ENCODE results near the gene BCL2L1.
"Not testable (repeated sequence)": the region's sequence is repeated elsewhere in the genome, so short reads cannot be mapped to it uniquely, and the experiment has no call there.

Gene BCL2L1

DNA sequence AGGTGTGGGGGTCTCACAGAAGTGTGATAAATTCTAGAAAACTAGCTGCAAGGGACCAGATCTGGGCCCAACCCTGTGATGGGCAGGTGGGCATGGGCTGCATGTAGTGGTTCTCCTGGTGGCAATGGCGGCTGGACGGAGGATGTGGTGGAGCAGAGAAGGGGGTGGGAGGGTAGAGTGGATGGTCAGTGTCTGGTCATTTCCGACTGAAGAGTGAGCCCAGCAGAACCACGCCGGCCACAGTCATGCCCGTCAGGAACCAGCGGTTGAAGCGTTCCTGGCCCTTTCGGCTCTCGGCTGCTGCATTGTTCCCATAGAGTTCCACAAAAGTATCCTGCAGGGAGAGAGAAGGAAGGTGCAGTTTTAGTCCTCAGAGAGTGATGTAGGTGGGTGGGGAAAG, 56.9 kb downstream of the BCL2L1 start:
- H3K4me3 Mint-ChIP-seq = peak overlapping the region in 1 of 2 donors; percentile 74
- no peaks in the 10 kb centered on the region for H3K27me3 Mint-ChIP-seq
- no peak for DNase-seq
- ATAC-seq (replicated peaks) = no peak
- peaks cover 43% of the 10 kb centered on the region for H3K36me3 Mint-ChIP-seq (ENCODE audit: insufficient read depth)
- H3K27ac Mint-ChIP-seq = peak overlapping the region; percentile 83 to 91
- H3K4me1 Mint-ChIP-seq (ENCODE audit: low read depth in 2 of 2) = peaks cover 59 to 71% of the 10 kb centered on the region in 2 donors
- no peaks in the 10 kb centered on the region for H3K9me3 Mint-ChIP-seq

DNA sequence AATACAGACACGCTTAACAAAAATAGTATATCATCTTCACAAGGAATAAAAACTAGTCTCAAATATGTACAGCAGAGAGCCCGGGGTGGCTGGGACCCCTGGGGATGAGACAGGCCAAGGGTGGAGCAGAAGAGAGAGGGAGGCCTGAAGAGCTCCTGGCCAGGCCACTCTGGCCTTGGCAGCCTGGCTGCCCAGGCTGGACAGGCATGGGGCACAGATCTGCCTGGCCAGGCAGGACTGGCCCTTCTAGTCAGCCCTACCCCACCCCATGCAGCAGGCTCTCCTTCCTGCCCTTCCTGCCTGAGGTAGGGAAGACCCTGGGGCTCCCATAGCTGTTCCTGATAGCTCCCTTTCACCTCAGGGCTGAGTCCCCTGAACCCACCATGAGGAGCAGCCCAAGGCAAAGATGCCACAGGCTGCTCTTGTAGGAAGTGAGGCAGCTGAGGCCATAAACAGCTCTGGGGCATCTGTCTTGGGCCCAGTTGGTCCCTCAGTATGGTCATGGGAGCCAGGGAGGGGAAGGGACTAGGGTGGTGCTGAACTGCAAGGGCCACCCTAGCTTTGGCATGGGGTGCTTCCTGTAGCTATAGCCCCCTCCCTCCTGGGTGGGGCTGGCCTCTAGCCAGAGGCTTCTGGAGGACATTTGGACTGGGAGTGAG, 57.8 kb downstream of the BCL2L1 start:
- DNase-seq (no peak), ATAC-seq (replicated peaks) (no peak)
- H3K4me1 Mint-ChIP-seq (ENCODE audit: low read depth in 2 of 2) = peaks cover 57 to 70% of the 10 kb centered on the region in 2 donors

DNA sequence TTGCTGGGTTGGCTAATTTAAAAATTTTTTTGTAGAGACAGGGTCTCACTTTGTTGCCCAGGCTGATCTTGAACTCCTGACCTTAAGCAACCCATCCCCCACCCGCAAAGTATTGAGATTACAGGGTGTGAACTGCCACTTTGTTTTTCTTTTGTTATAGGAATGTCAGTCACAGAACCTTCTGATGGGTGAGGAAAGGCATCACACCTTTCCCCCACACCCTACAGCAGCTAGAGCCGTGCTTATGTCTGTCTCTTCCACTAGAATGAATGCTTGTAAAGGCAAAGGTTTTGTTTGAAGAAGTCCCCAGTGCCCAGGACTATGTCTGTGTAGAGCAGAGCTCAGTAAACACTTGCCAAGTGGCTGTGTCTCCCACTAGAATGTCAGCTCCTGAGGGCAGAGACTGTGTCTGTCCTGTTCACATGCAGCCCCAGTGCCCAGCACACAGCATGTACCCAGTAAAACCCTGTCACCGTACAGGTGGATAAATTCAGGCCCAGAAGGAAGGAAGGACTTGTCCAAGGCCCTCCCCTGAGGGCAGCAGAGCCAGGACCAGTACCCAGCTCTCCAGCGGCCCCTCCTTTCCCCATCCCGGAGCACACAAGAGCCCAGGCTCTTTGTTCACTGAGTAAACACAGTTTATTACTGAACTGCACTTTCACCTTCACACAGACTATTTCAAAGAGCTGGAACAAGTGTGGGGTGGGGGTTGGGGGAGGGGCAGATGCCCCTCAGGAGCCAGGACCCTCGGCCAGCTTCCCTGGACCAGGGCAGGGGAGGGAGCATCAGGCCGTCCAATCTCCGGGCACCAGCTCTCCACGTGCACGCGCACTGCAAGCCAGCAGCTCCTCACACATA, 58.6 kb downstream of the BCL2L1 start:
- Mint-ChIP-seq H3K36me3 (ENCODE audit: insufficient read depth) (peaks cover 43% of the 10 kb centered on the region), H3K27me3 (no peaks in the 10 kb centered on the region), H3K9me3 (no peaks in the 10 kb centered on the region), H3K27ac (peak overlapping the region; percentile 83 to 91), H3K4me1 (ENCODE audit: low read depth in 2 of 2) (peaks cover 52 to 63% of the 10 kb centered on the region in 2 donors), H3K4me3 (no peak overlapping the region)
- DNase-seq (no peak), ATAC-seq (replicated peaks) (no peak)

More for the DNA sequence above, 57.8 kb downstream of the BCL2L1 start:
- H3K9me3 Mint-ChIP-seq = no peaks in the 10 kb centered on the region
- peak overlapping the region; percentile 83 to 91 for H3K27ac Mint-ChIP-seq
- no peak overlapping the region for H3K4me3 Mint-ChIP-seq
- no peaks in the 10 kb centered on the region for H3K27me3 Mint-ChIP-seq
- H3K36me3 Mint-ChIP-seq (ENCODE audit: insufficient read depth) = peaks cover 43% of the 10 kb centered on the region

DNA sequence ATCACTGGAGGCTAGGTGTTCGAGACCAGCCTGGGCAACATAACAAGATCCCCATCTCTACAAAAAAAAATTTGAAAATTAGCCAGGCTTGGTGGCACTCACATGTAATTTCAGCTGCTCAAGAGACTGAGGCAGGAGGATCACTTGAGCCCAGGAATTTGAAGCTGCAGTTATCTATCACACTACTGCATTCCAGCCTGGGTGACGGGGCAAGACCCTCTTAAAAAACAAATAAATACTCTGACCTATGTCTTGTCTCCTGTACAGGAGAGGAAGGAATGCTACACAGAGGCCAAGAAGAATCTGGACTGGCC, 59.2 kb downstream of the BCL2L1 start:
- Mint-ChIP-seq H3K27me3 (no peaks in the 10 kb centered on the region), H3K4me3 (no peak overlapping the region), H3K9me3 (no peaks in the 10 kb centered on the region), H3K4me1 (ENCODE audit: low read depth in 2 of 2) (peaks cover 52 to 62% of the 10 kb centered on the region in 2 donors), H3K36me3 (ENCODE audit: insufficient read depth) (peaks cover 41% of the 10 kb centered on the region), H3K27ac (peak overlapping the region; percentile 83 to 91)
- ATAC-seq (replicated peaks) = no peak
- no peak for DNase-seq

DNA sequence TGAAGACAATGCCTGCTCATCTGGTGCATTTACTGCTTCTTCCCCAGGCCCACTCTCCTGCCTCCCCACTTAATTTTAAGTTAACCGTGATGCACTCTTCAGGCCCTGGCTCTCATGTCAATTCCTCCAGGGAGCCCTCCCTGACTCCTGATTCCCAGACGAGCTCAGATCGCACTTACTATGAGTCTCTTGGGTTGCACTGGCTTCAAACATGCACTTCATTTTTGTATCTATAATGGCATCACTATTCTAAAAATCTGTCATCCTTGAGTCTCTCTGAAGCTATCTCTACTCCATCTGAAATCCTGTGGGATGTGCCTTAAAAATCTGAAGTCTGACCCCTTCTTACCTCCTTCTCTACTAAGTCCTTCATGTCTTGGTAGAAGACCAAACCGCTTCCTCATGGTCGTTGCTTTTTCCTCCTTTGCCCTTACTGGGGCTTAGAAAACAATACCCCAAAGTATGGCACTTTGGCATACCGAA, 60.3 kb downstream of the BCL2L1 start:
- H3K4me1 Mint-ChIP-seq (ENCODE audit: low read depth in 2 of 2) = peaks cover 43 to 53% of the 10 kb centered on the region in 2 donors
- H3K27ac Mint-ChIP-seq = peak overlapping the region; percentile 87 to 88
- no peaks in the 10 kb centered on the region for H3K27me3 Mint-ChIP-seq
- no peaks in the 10 kb centered on the region for H3K9me3 Mint-ChIP-seq
- ATAC-seq (replicated peaks) (no peak), DNase-seq (no peak)
- peak overlapping the region; percentile 81 to 83 for H3K4me3 Mint-ChIP-seq
- H3K36me3 Mint-ChIP-seq (ENCODE audit: insufficient read depth) = peaks cover 38% of the 10 kb centered on the region

DNA sequence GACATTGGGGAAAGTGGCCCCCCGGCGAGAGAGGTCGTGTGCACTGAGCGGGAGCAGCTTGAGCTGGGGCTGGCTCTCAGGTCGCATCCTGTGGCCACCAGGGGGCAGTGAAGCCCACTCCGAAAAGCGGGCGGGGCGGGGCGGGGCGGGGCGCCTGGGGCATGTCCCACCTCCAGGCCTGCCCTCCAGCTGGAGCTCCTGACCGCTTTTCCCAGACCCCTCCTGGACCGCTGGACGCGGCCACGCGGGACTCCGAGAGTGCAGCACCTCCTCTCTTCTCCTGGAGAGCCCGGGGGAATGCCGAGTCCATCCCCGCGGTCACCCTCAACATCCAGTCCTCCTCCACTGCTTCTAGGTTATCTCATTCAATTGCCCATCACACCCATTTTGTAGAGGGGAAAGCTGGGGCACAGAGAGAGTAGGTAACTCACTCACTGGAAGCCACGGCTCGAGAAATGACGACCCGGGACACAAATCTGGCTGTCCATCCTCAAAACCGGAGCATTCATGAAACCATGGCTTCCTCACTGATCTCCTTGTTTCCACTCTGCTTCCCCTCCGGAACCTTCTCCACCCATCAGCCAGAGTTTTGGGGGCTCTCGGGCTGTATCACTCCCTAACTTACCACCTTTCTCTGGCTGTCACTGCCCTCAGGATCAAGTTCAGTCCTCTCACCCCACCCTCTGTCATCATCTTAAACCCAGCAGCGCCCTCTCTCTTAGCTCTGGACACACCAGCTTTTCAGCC, 60.9 kb downstream of the BCL2L1 start:
- peak; percentile 87 for ATAC-seq (replicated peaks)
- H3K27ac Mint-ChIP-seq = peak overlapping the region; percentile 87 to 88
- H3K27me3 Mint-ChIP-seq = no peaks in the 10 kb centered on the region
- peaks cover 32% of the 10 kb centered on the region for H3K36me3 Mint-ChIP-seq (ENCODE audit: insufficient read depth)
- H3K4me3 Mint-ChIP-seq = peak overlapping the region; percentile 81 to 83
- peak; percentile 71 to 81 (median 74) for DNase-seq
- peaks cover 37 to 47% of the 10 kb centered on the region in 2 donors for H3K4me1 Mint-ChIP-seq (ENCODE audit: low read depth in 2 of 2)
- H3K9me3 Mint-ChIP-seq = no peaks in the 10 kb centered on the region

DNA sequence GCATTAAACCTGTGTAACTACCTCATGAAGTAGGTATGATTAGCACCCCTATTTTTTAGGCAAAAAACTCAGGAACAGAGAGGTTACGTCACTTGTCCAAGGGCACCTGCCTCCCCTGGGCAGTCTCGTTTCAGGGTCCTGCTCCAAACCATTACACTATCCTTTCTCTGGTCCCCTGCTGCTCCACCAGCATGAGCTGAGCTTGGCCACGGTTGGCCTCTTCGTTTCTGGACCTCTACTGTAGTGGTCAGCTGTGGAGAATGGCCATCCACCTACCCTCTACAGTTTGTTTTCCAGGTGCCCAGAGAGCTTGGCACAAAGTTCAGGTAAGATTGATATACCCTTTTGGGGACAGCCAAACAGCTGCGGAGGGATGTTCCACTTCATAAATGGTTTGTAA, 68.1 kb downstream of the BCL2L1 start:
- H3K9me3 Mint-ChIP-seq = no peaks in the 10 kb centered on the region
- H3K27ac Mint-ChIP-seq = no peak overlapping the region
- ATAC-seq (replicated peaks) (no peak), DNase-seq (no peak)
- H3K36me3 Mint-ChIP-seq (ENCODE audit: insufficient read depth) = no peaks in the 10 kb centered on the region
- H3K4me1 Mint-ChIP-seq (ENCODE audit: low read depth in 2 of 2) = no peaks in the 10 kb centered on the region
- H3K27me3 Mint-ChIP-seq = no peaks in the 10 kb centered on the region
- no peak overlapping the region for H3K4me3 Mint-ChIP-seq

DNA sequence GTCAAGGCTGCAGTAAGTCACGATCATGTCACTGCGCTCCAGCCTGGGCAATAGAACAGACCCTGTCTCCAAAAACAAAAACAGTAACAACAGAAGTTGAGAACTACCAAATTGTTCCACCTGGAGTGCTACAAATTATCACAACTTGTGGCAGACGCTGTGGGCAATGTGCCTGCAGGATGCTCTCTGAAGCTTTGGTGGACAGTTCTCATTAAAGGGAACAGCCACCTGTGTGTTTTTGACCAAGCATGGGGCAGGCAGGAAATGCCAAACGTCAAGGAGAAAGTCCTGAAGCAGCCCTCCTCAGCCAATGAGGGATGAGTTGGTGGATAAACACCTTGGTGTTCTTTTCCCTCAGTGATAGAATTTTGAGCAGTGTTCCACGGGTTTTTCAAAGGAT, 69.1 kb downstream of the BCL2L1 start:
- H3K36me3 Mint-ChIP-seq (ENCODE audit: insufficient read depth) = no peaks in the 10 kb centered on the region
- no peaks in the 10 kb centered on the region for H3K4me1 Mint-ChIP-seq (ENCODE audit: low read depth in 2 of 2)
- DNase-seq (no peak), ATAC-seq (replicated peaks) (no peak)
- no peak overlapping the region for H3K4me3 Mint-ChIP-seq
- H3K27ac Mint-ChIP-seq = no peak overlapping the region
- no peaks in the 10 kb centered on the region for H3K9me3 Mint-ChIP-seq
- H3K27me3 Mint-ChIP-seq = no peaks in the 10 kb centered on the region

DNA sequence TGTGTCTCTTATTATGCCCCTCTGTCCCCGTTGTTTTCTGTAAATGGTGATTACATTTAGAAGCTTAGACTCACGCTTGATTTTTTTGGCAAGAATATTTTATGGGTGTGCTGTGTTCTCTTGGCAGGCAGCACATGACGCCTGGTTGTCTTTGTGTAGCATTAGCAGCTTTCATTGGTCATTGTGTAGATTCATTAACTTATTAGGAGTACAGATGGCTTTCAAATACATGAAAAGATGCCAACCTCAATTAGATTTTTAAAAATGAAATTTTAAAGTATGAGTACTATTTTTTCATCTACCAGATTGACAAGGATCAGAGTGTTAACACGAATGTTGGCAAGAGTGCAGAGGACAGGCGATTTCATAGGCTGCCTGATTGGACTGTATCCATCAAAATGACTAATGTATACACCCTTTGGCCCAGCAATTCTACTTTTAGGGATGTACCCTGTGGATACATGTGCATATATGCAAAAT, 69.7 kb downstream of the BCL2L1 start:
- Mint-ChIP-seq H3K27me3 (no peaks in the 10 kb centered on the region), H3K4me3 (no peak overlapping the region), H3K36me3 (ENCODE audit: insufficient read depth) (no peaks in the 10 kb centered on the region), H3K9me3 (no peaks in the 10 kb centered on the region), H3K27ac (no peak overlapping the region), H3K4me1 (ENCODE audit: low read depth in 2 of 2) (no peaks in the 10 kb centered on the region)
- ATAC-seq (replicated peaks) (no peak), DNase-seq (no peak)

DNA sequence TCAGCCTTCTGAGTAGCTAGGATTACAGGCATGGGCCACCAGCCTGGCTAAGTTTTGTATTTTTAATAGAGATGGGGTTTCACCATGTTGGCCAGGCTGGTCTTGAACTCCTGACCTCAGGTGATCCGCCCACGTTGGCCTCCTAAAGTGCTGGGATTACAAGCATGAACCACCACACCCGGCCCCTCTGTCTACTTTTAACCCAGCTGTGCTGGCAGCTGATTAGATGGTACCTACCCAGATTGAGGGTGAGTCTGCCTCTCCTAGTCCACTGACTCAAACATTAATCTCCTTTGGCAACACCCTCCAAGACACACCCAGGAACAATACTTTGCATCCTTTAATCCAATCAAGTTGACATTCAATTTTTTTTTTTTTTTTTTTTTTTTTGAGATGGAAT, 74.6 kb downstream of the BCL2L1 start:
- peaks cover 0 to 22% of the 10 kb centered on the region in 2 donors for H3K27me3 Mint-ChIP-seq
- not testable (repeated sequence) for H3K4me3 Mint-ChIP-seq; DNase-seq; ATAC-seq (replicated peaks); H3K9me3 Mint-ChIP-seq; H3K27ac Mint-ChIP-seq; H3K4me1 Mint-ChIP-seq (ENCODE audit: low read depth in 2 of 2); H3K36me3 Mint-ChIP-seq (ENCODE audit: insufficient read depth)

DNA sequence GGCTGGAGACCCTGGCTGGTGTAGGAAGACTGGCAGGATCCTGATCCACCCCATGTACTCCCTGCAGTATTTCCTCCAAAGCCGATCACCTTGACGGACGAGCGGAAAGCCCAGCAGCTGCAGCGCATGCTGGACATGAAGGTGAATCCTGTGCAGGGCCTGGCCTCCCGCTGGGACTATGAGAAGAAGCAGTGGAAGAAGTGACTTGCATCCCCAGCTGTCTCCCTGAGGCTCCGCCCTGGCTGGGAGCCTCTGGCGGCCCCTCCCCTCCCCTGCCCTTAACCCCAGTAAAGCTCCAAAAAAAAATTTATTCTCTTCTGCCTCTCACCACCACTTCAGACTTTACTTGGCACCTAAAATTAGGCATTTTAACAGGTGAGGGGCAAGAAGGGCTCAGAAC, 78.0 kb downstream of the BCL2L1 start:
- DNase-seq (no peak), ATAC-seq (replicated peaks) (no peak)
- Mint-ChIP-seq H3K27ac (no peak overlapping the region), H3K4me3 (no peak overlapping the region), H3K27me3 (peaks cover 10 to 41% of the 10 kb centered on the region in 2 donors), H3K9me3 (no peaks in the 10 kb centered on the region), H3K4me1 (ENCODE audit: low read depth in 2 of 2) (peaks cover 7 to 10% of the 10 kb centered on the region in 2 donors), H3K36me3 (ENCODE audit: insufficient read depth) (peaks cover 3% of the 10 kb centered on the region)

DNA sequence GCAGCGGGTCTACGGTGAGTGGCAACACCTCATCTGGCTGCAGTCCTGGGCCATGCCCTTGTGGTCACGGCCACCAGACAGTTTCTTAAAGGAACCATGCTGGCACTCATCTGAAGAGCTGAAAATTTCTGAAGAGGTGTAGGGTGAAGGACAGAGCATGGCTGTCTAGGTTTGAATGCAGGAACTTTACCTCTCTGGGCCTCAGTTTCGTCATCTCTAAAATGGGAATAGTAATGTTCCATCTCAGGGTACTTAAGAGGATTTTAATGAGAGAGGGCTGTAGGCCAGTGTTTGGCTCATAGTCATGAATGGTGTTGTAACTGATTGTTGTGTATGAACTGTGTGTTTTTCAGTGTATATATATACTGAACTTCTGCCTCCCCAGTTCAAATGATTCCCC, 79.1 kb downstream of the BCL2L1 start:
- Mint-ChIP-seq H3K4me3 (peak overlapping the region in 1 of 2 donors; percentile 3), H3K27me3 (peaks cover 11 to 51% of the 10 kb centered on the region in 2 donors), H3K36me3 (ENCODE audit: insufficient read depth) (peaks cover 3% of the 10 kb centered on the region), H3K27ac (no peak overlapping the region), H3K9me3 (no peaks in the 10 kb centered on the region), H3K4me1 (ENCODE audit: low read depth in 2 of 2) (peaks cover 7 to 10% of the 10 kb centered on the region in 2 donors)
- DNase-seq (no peak), ATAC-seq (replicated peaks) (no peak)

DNA sequence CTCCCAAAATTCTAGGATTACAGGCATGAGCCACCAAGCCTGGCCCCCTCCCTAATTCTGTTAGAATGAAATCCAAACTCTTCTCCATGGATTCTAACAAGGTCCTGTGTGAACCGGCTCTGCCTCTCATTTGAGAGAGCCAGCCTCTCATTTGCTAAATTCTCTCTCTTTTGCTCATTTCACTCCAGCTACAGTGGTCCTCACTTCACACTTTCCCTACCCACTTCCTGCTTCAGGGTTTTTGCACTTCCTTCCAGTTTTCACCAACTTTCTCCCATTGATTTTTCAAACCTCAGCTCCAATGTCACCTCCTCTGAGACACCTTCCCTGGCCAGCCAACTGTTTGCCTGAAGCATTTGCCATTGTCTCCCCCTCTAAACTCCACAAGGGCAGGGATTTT, 79.8 kb downstream of the BCL2L1 start:
- Mint-ChIP-seq H3K4me1 (ENCODE audit: low read depth in 2 of 2) (peaks cover 7 to 10% of the 10 kb centered on the region in 2 donors), H3K9me3 (no peaks in the 10 kb centered on the region), H3K27ac (peak overlapping the region in 1 of 2 donors; percentile 10), H3K4me3 (peak overlapping the region in 1 of 2 donors; percentile 3), H3K36me3 (ENCODE audit: insufficient read depth) (peaks cover 3% of the 10 kb centered on the region), H3K27me3 (peaks cover 11 to 51% of the 10 kb centered on the region in 2 donors)
- DNase-seq (no peak), ATAC-seq (replicated peaks) (no peak)
